Thoracic aorta (tissue), 2 donors: ENCODE results near the gene OGG1. TPM values are rescaled to one million over a fixed set of nuclear protein-coding genes. Genes with fewer than 3 reads are reported as not detected.

Source experiments
- ATAC-seq: fragments of 150-250 bp; one replicate; pipeline ENCODE4 v1.8.0; 2017; ENCODE audit warnings: low read depth; ENCODE audit not compliant: insufficient number of reproducible peaks, low FRiP score
- DNase-seq: peaks from one replicate; pipeline ENCODE4 v3.0.0-alpha.2; 2020; ENCODE audit warnings: low spot score
- H3K27ac ChIP-seq, 2 donors: fragments of 200-600 bp; sonication (generic); 1 replicate in 1 of 2; 2 replicates in 1 of 2; pipeline ENCODE4 v1.5.1; 2016; ENCODE audit warnings: mild to moderate bottlenecking in 2 of 2, moderate library complexity in 2 of 2
- H3K27me3 ChIP-seq: fragments of 200-600 bp; sonication (generic); replicated peaks from 2 replicates; pipeline ENCODE4 v1.6.0; 2016; ENCODE audit warnings: mild to moderate bottlenecking; ENCODE audit not compliant: insufficient read depth
- H3K36me3 ChIP-seq: fragments of 200-600 bp; sonication (generic); one replicate; pipeline ENCODE4 v1.5.1; 2016
- H3K4me1 ChIP-seq, 2 donors: fragments of 200-600 bp; sonication (generic); 1 replicate in 1 of 2; 2 replicates in 1 of 2; pipeline versions ENCODE4 v1.5.1 to v1.6.0; 2016; ENCODE audit warnings: low read depth in 2 of 2, mild to moderate bottlenecking in 1 of 2; ENCODE audit not compliant: control insufficient read depth in 1 of 2
- H3K4me3 ChIP-seq: fragments of 200-600 bp; sonication (generic); 2 replicates; pipeline ENCODE4 v1.5.1; 2016; ENCODE audit warnings: mild to moderate bottlenecking
- H3K9me3 ChIP-seq: fragments of 200-600 bp; sonication (generic); 2 replicates; pipeline ENCODE4 v1.5.1; 2016
- total RNA-seq, 2 donors: library from RNA; depleted of rRNA; stranded (reverse); fragments of >200 nt; gene quantifications; one replicate each; pipeline versions ENCODE4 v1.1.0 to v1.2.3, GENCODE V29; 2016
- TF ChIP-seq, protein P1 (sequence below): fragments of 200-600 bp; sonication (generic); IDR thresholded peaks from one replicate; pipeline ENCODE4 v1.5.1; 2019; ENCODE audit warnings: antibody characterized with exemption

Gene OGG1
- total RNA-seq, 2 donors from 2014 or later = 23.0 to 26.3 TPM

DNA sequence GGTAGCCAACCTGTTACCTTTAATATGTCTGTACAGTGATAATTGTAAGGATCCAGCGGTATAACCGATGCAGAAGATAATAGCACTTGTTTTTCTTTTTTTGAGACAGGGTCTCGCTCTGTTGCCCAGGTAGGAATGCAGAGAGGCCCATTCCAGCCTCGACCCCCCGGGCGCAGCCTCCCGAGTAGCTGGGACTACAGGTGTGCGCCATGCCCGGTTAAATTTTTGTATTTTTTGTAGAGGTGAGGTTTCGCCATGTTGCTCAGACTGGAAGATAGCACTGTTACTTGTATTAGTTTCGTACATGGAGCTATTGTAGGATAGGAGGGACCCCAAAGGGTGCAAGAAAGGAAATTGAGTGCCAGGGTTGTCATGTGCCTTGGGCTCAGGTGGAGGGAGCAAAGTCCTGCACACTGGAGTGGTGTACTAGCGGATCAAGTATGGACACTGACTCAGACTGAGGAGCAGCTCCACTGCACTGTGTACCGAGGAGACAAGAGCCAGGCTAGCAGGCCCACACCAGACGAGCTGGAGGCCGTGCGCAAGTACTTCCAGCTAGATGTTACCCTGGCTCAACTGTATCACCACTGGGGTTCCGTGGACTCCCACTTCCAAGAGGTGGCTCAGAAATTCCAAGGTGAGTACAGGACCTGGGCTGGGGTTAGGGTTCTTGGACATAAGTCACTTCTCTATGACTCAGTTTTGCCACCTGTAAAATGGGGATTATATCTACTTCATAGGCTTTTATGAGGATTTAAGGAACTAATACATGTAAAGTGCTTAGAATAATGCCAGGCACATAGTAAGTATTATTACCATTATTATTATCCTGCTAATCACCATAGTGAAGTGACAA lies 1.0 kb downstream of the OGG1 start:
- TF ChIP-seq, protein P1, sequence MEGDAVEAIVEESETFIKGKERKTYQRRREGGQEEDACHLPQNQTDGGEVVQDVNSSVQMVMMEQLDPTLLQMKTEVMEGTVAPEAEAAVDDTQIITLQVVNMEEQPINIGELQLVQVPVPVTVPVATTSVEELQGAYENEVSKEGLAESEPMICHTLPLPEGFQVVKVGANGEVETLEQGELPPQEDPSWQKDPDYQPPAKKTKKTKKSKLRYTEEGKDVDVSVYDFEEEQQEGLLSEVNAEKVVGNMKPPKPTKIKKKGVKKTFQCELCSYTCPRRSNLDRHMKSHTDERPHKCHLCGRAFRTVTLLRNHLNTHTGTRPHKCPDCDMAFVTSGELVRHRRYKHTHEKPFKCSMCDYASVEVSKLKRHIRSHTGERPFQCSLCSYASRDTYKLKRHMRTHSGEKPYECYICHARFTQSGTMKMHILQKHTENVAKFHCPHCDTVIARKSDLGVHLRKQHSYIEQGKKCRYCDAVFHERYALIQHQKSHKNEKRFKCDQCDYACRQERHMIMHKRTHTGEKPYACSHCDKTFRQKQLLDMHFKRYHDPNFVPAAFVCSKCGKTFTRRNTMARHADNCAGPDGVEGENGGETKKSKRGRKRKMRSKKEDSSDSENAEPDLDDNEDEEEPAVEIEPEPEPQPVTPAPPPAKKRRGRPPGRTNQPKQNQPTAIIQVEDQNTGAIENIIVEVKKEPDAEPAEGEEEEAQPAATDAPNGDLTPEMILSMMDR = no peak
- Histone ChIP-seq H3K9me3 (no peaks in the 10 kb centered on the region), H3K36me3 (peaks cover 18% of the 10 kb centered on the region), H3K27ac (peak overlapping the region; percentile 76 to 86), H3K4me3 (peak overlapping the region; percentile 76), H3K4me1 (peaks cover 0 to 28% of the 10 kb centered on the region in 2 donors), H3K27me3 (no peaks in the 10 kb centered on the region)
- ATAC-seq (no peak), DNase-seq (no peak)

DNA sequence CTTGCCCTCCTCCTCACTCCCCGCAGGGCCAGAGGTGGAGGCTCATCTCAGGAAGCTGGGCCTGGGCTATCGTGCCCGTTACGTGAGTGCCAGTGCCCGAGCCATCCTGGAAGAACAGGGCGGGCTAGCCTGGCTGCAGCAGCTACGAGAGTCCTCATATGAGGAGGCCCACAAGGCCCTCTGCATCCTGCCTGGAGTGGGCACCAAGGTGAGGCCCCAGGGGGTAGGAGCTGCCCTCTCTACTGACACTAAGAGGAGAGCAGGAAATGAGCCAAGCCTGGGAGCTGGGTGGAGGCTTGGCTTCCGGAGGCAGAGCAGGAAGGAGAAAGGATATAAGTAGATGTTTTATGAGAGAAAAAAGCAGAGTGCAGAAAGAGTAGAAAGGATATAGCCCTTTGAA lies 4.9 kb downstream of the OGG1 start:
- peaks cover 27% of the 10 kb centered on the region for H3K36me3 ChIP-seq
- peak overlapping the region in 1 of 2 donors; percentile 14 for H3K27ac ChIP-seq
- ATAC-seq = no peak
- peaks cover 0 to 22% of the 10 kb centered on the region in 2 donors for H3K4me1 ChIP-seq
- TF ChIP-seq, protein P1 = no peak
- no peak overlapping the region for H3K4me3 ChIP-seq
- H3K27me3 ChIP-seq = no peaks in the 10 kb centered on the region
- no peaks in the 10 kb centered on the region for H3K9me3 ChIP-seq
- DNase-seq = no peak

DNA sequence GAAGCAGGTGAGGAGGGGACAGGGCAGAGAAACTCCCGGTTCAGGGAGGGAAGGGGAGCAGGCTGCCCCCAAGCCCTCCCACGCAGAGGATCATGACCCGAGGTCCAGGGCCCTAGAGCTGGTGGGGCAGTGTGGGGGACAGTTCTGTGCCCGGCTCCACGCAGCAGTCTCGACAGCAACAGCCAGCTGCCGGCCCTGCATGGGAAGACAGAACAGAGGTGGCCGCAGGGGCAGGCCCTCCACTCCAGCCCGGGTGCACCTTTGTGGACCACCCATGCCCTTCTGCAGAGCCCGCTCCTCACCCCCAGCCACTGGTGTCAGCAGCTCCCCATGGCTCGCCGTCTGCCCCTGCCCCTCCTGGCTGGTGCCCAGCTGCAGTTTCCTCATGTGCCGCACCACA lies 7.7 kb downstream of the OGG1 start:
- TF ChIP-seq, protein P1 = no peak
- H3K4me1 ChIP-seq = peaks cover 0 to 4% of the 10 kb centered on the region in 2 donors
- no peaks in the 10 kb centered on the region for H3K9me3 ChIP-seq
- no peak overlapping the region for H3K4me3 ChIP-seq
- H3K27ac ChIP-seq = no peak overlapping the region
- no peaks in the 10 kb centered on the region for H3K27me3 ChIP-seq
- DNase-seq (no peak), ATAC-seq (no peak)
- H3K36me3 ChIP-seq = peaks cover 36% of the 10 kb centered on the region

DNA sequence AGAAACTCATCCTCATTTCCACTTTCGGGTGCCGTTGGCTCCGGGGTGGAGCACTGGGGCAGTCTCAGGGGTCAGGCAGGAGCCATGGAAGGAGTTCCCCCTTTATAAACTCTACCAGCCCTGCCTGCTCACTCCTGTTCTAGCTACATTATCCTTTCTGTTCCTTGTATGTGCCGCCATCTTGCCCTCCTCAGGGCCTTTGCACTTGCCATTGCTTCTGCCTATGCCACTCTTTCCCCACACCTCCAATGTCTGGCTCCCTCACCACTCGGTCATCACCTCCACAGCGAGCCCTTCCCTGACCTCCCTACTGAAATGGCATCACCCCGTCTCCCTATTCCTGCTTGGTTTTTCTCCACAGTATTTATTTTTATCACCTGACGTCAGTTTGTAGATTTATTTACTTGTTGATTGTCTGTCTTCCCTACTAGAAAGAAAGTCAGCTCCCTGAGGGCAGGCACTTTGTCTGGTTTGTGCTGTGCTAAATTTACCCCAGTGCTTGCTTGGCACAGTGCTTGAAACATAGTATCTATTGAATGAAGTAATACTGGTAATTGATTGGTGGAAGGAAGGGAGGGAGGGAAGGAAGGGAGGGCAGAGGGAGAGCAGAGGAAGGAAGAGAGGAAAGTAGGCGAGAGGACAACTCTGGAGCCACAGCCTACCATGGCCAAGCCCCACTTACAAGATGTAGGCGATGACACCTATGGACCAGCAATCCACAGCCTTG lies 11.2 kb downstream of the OGG1 start:
- Histone ChIP-seq H3K4me3 (no peak overlapping the region), H3K9me3 (no peaks in the 10 kb centered on the region), H3K27ac (no peak overlapping the region), H3K4me1 (no peaks in the 10 kb centered on the region), H3K36me3 (peaks cover 39% of the 10 kb centered on the region), H3K27me3 (no peaks in the 10 kb centered on the region)
- DNase-seq = no peak
- ATAC-seq = no peak
- TF ChIP-seq, protein P1 = no peak

DNA sequence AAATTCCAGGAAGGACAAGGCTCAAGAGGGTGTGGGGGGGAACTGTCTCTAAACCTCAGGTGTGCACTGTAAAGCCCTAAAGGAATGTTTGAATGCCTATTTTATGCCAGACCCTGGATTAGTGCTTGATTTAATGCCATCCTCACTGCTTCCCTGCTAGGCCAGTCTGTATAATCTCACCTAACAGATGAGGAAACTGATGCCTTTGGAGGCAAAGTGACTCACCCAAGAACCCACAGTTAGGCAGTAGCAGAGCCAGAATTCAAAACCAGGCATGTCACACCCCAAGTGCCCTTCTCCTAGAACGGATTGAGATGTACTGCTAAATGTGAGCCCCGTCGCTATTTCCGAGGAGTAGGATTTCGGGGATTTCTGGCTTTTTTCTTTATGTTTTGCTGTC lies 12.2 kb downstream of the OGG1 start:
- Histone ChIP-seq H3K4me1 (peaks cover under 1 to 1% of the 10 kb centered on the region in 2 donors), H3K27me3 (no peaks in the 10 kb centered on the region), H3K36me3 (peaks cover 31% of the 10 kb centered on the region), H3K27ac (no peak overlapping the region), H3K9me3 (no peaks in the 10 kb centered on the region), H3K4me3 (no peak overlapping the region)
- ATAC-seq (no peak), DNase-seq (no peak)
- TF ChIP-seq, protein P1 = no peak
